GM18861 (cell line): ENCODE data around the gene ADGRD1.
"Not testable (repeated sequence)": the region's sequence is repeated elsewhere in the genome, so short reads cannot be mapped to it uniquely, and the experiment has no call there.

Experiments used
- ATAC-seq: cut with Tn5 transposase; IDR thresholded peaks from one replicate; pipeline ENCODE4 v1.9.1; 2021; ENCODE audit not compliant: unreplicated experiment

The ADGRD1 gene

GRCh38 chr12:131113568-131114270, 160.0 kb downstream of the ADGRD1 start:
- ATAC-seq, result no peak

- no peak for ATAC-seq
These were observed 160.6 kb downstream of the ADGRD1 start for GRCh38 chr12:131114271-131114670.

- ATAC-seq, result no peak
These were observed 161.4 kb downstream of the ADGRD1 start for GRCh38 chr12:131114942-131115584.

- ATAC-seq, result no peak
These were observed 162.2 kb downstream of the ADGRD1 start for GRCh38 chr12:131115766-131116467.

GRCh38 chr12:131116468-131117117, 162.9 kb downstream of the ADGRD1 start:
- no peak for ATAC-seq

GRCh38 chr12:131117438-131118245, 163.9 kb downstream of the ADGRD1 start:
- no peak for ATAC-seq

GRCh38 chr12:131118371-131118770, 164.7 kb downstream of the ADGRD1 start:
- ATAC-seq, result no peak

- ATAC-seq, result not testable (repeated sequence)
These were observed 165.6 kb downstream of the ADGRD1 start for GRCh38 chr12:131119345-131119744.

- no peak for ATAC-seq
These were observed 166.2 kb downstream of the ADGRD1 start for GRCh38 chr12:131119936-131120335.

GRCh38 chr12:131120831-131121271, 167.1 kb downstream of the ADGRD1 start:
- ATAC-seq, result no peak

GRCh38 chr12:131121705-131122405, 168.1 kb downstream of the ADGRD1 start:
- ATAC-seq, result no peak

GRCh38 chr12:131122631-131123030, 168.9 kb downstream of the ADGRD1 start:
- ATAC-seq, result no peak

- no peak for ATAC-seq
These were observed 170.1 kb downstream of the ADGRD1 start for GRCh38 chr12:131123817-131124216.

GRCh38 chr12:131124487-131125280, 171.0 kb downstream of the ADGRD1 start:
- no peak for ATAC-seq

- ATAC-seq, result no peak
These were observed 173.0 kb downstream of the ADGRD1 start for GRCh38 chr12:131126662-131127173.

- no peak for ATAC-seq
These were observed 174.8 kb downstream of the ADGRD1 start for GRCh38 chr12:131128556-131128955.

- not testable (repeated sequence) for ATAC-seq
These were observed 175.4 kb downstream of the ADGRD1 start for GRCh38 chr12:131128966-131129619.

GRCh38 chr12:131129839-131130238, 176.1 kb downstream of the ADGRD1 start:
- no peak for ATAC-seq
